RWPE1 (cell line): ENCODE results near the gene KCNQ5.

Experiments
- CTCF ChIA-PET: fragments of 350-600 bp; sonication (Branson Sonifier 250); formaldehyde crosslinking; extraction: SDS; loops from one replicate; lab custom pipeline; 2021; lab: Yijun Ruan, JAX
- POLR2A ChIA-PET: fragments of 400-600 bp; formaldehyde crosslinking; extraction: SDS; loops from one replicate; lab custom pipeline; 2020; ENCODE audit warnings: antibody characterized with exemption; ENCODE audit not compliant: low non-redundant PET; lab: Yijun Ruan, JAX
- DNase-seq: peaks from one replicate; pipeline ENCODE4 v3.0.0; 2012; ENCODE audit warnings: low spot score
- H3K27ac ChIP-seq: fragments of 450-650 bp; 2 replicates; pipeline ENCODE4 v1.5.1; 2017
- TF ChIP-seq, protein P1 (sequence below): fragments of 450-650 bp; conservative IDR thresholded peaks from 2 replicates; pipeline ENCODE4 v1.5.1; 2017; ENCODE audit warnings: low read depth, mild to moderate bottlenecking

Gene KCNQ5

DNA sequence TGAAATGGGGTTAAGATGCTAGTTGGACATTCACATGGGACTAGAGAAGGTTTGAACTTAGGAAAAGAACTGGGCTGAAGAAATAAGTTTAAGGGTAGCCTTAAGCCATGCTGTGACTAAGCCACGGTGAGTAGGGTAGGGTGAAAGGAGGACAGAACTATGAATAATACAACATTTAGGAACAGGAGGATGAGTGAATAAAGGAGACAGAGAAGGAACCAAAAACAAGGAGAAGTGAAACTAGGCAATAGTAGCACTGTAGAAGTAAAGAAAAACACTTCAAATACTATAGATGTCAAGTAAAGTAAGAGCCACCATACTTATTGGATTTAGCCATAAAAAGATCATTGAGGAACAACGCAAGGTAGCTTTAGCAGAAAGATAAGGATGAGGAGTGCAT is 111.2 kb downstream of the KCNQ5 start:
- DNase-seq, result no peak
- H3K27ac ChIP-seq, result no peak overlapping the region
- TF ChIP-seq, protein P1, sequence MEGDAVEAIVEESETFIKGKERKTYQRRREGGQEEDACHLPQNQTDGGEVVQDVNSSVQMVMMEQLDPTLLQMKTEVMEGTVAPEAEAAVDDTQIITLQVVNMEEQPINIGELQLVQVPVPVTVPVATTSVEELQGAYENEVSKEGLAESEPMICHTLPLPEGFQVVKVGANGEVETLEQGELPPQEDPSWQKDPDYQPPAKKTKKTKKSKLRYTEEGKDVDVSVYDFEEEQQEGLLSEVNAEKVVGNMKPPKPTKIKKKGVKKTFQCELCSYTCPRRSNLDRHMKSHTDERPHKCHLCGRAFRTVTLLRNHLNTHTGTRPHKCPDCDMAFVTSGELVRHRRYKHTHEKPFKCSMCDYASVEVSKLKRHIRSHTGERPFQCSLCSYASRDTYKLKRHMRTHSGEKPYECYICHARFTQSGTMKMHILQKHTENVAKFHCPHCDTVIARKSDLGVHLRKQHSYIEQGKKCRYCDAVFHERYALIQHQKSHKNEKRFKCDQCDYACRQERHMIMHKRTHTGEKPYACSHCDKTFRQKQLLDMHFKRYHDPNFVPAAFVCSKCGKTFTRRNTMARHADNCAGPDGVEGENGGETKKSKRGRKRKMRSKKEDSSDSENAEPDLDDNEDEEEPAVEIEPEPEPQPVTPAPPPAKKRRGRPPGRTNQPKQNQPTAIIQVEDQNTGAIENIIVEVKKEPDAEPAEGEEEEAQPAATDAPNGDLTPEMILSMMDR, result no peak
- ChIA-PET CTCF (no interaction called here), POLR2A (no interaction called here)

DNA sequence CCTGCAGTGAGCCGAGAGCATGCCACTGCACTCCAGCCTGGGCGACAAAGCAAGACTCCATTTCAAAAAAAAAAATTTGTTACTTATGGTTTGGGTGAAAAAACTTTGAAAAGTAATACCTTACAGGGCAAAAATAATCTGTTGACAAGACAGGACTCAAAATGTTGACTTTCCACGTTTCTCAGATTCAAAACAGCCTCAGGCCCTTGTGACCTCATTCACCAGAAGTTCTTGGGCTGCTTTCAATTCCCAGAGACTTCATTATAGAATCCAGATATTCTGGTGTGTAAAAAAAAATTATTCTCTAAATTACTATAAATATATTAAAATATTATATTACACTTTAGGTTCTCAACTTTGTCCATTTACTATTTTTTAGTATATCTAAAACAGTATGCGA is 116.2 kb downstream of the KCNQ5 start:
- CTCF ChIA-PET, result no interaction called here
- DNase-seq, result no peak
- POLR2A ChIA-PET, result no interaction called here
- TF ChIP-seq, protein P1, result no peak
- no peak overlapping the region for H3K27ac ChIP-seq

DNA sequence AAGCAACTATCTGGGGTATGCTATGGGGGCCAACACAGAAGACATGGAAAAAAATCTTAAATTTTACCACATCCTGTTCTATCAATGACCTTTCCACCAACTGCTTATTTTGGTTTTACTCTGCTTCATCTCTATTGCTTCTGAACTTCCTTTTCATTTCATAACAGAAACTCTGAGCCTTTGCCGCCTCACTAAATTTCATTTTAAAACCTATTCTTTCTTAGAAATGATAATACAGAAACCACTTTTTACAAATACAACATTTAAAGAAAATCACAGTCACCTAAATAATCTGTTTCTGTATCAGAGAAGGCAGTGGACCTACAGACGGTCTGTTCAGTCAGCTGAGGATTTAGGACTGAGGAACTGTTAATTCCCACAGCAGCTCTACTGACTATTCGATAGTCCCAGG is 117.5 kb downstream of the KCNQ5 start:
- DNase-seq, result no peak
- CTCF ChIA-PET, result interaction anchor here (0.6 kb wide), 1 partner anchor 25 kb away, joined by 4 read pairs; no protein-coding TSS in a partner anchor
- no peak overlapping the region for H3K27ac ChIP-seq
- TF ChIP-seq, protein P1, result no peak
- POLR2A ChIA-PET, result no interaction called here

DNA sequence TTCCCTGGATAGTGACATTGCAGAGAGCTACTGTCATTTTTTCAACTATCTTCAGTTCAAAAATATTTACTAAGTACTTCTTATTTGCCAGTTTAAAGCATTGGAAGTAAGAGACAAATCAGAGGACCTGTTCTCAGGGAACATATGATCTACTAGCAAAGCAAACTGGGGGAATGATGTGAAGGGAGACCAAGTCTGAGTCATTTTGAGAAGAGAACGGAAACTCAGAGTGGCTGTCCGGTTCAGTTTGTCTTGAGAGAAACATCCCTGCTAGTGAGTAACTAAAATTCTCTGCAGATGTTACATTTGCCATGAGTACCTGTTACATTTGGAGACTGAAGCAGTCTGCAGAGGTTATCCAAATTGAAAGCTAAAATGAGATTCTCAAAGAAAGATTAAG is 118.3 kb downstream of the KCNQ5 start:
- no peak overlapping the region for H3K27ac ChIP-seq
- ChIA-PET POLR2A (no interaction called here), CTCF (no interaction called here)
- no peak for DNase-seq
- TF ChIP-seq, protein P1, result no peak

DNA sequence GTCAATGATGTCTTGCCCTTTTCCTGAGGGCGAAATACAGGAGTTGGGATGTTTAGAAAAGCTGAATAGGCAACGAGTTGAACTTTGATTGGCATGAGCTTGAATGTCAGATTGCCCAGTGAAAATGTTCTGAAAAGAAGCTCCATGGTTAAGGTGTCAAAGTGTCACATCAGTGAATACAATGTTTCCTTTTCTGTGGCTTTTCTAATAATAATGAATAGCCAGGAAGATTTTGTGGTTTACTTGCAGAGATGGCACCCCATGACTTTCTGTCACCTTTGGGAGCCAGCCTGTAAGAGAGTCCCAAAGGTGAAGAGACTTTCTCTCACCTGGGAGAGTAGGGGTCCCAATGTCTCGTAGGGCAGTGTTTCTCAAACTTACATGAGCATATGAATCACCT is 119.2 kb downstream of the KCNQ5 start:
- TF ChIP-seq, protein P1, result no peak
- H3K27ac ChIP-seq, result no peak overlapping the region
- ChIA-PET CTCF (no interaction called here), POLR2A (no interaction called here)
- DNase-seq, result no peak

DNA sequence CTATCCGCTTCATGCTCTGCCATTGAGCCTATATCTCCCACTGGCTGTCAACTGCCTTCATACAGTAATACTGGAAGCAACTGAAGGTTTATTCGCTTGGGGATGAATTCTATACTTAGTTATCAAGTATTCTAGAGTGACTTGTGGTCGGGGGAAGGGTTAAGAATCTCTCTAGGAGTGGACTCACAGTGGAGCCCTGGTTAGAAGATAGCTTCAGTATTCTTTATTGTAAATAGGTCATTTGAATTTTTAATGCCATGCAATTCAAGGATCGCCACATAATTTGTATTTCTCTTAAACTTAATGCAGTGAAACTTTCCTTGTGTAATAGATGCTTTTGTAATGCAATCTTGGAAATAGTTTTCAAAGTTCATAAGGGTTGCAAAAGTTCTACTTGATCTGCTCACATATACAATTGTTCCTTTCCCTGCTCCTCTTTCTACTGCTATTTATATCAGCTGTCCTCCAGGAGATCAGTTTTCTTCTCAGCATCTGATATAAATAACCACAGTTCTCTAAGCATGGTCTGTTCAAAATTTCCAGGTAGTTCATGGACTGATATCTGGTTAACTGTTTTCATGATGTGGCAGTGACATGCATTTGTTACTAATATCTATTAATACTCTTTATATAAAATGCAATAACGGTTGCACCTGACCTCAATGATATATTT is 120.3 kb downstream of the KCNQ5 start:
- POLR2A ChIA-PET, result no interaction called here
- CTCF ChIA-PET, result no interaction called here
- no peak for DNase-seq
- TF ChIP-seq, protein P1, result no peak
- no peak overlapping the region for H3K27ac ChIP-seq

DNA sequence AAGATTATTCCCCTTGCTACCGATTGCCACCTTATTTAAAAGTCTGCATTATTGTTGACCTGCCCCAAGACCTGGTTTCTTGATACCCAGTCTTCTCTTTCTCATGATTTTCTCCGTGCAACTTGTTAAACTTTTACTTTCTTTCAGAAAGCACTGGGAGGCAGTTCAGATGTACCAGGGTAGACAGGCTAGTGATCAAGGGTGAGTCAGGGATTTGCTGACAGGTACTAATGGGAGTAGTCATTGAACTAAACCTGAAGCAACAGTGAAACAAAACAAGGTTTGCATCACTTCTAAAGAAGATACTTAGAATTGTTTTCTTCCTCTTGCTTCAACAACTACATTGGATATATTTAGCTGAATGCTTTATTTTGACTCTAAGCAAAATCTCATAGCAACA is 124.4 kb downstream of the KCNQ5 start:
- ChIA-PET POLR2A (no interaction called here), CTCF (no interaction called here)
- TF ChIP-seq, protein P1, result no peak
- no peak overlapping the region for H3K27ac ChIP-seq
- DNase-seq, result peak; percentile 70
